CD14-positive monocyte (primary cell): ENCODE measurements around the gene RSF1. TPM values are rescaled to one million over a fixed set of nuclear protein-coding genes. Genes with fewer than 3 reads are reported as not detected.
A peak's percentile ranks its signal among the peaks of the same experiment; 100 is the strongest.

ENCODE experiments used
- DNase-seq, 3 donors: peaks; one replicate each; pipeline ENCODE4 v3.0.0-alpha.2; 2011 to 2022
- H2AFZ ChIP-seq: 2 replicates; pipeline ENCODE4 v1.6.0; 2012; ENCODE audit warnings: mild to moderate bottlenecking, low read depth, low read length, inconsistent platforms; ENCODE audit not compliant: insufficient read depth, poor library complexity, severe bottlenecking
- H3K27ac ChIP-seq, 2 donors: 1 replicate in 1 of 2; 2 replicates in 1 of 2; pipeline ENCODE4 v1.5.1; 2012 to 2013; ENCODE audit warnings: low read length in 2 of 2, control low read depth in 1 of 2, inconsistent platforms in 1 of 2, low read depth in 1 of 2, mild to moderate bottlenecking in 1 of 2
- H3K27me3 ChIP-seq, 2 donors: one replicate each; pipeline versions ENCODE4 v1.6.0 to v1.6.1; 2011 to 2013; ENCODE audit warnings: low read length in 2 of 2; ENCODE audit not compliant: control insufficient read depth in 2 of 2, insufficient read depth in 2 of 2
- H3K36me3 ChIP-seq, 2 donors: replicated peaks in 1 of 2; 1 replicate in 1 of 2; 2 replicates in 1 of 2; pipeline versions ENCODE4 v1.5.1 to v1.6.1; 2012 to 2013; ENCODE audit warnings: low read length in 2 of 2, control low read depth in 1 of 2, inconsistent platforms in 1 of 2, mild to moderate bottlenecking in 1 of 2; ENCODE audit not compliant: insufficient read depth in 2 of 2, control insufficient read depth in 1 of 2
- H3K4me1 ChIP-seq, 2 donors: 1 replicate in 1 of 2; 2 replicates in 1 of 2; pipeline versions ENCODE4 v1.5.1 to v1.6.1; 2012 to 2013; ENCODE audit warnings: low read length in 2 of 2, control low read depth in 1 of 2, inconsistent platforms in 1 of 2, mild to moderate bottlenecking in 1 of 2, moderate library complexity in 1 of 2; ENCODE audit not compliant: insufficient read depth in 2 of 2, control insufficient read depth in 1 of 2
- H3K4me2 ChIP-seq: replicated peaks from 2 replicates; pipeline ENCODE3; 2012; ENCODE audit warnings: low read length, moderate library complexity, mild to moderate bottlenecking; ENCODE audit not compliant: poor library complexity, severe bottlenecking; ENCODE audit errors: extremely low read depth
- H3K4me3 ChIP-seq, 3 experiments: fragments of 200-600 bp in 1 of 3; sonication (generic) in 1 of 3; replicated peaks in 1 of 3; 1 replicate in 2 of 3; 2 replicates in 1 of 3; pipeline ENCODE4 v1.5.1; 2011 to 2013; ENCODE audit warnings: low read length in 3 of 3, mild to moderate bottlenecking in 3 of 3, control low read depth in 2 of 3, low read depth in 2 of 3, inconsistent platforms in 1 of 3, moderate library complexity in 1 of 3
- H3K79me2 ChIP-seq: 2 replicates; pipeline ENCODE4 v1.6.0; 2012; ENCODE audit warnings: mild to moderate bottlenecking, control low read depth, inconsistent platforms, low read length, moderate library complexity; ENCODE audit not compliant: insufficient read depth
- H3K9ac ChIP-seq: 2 replicates; pipeline ENCODE4 v1.6.0; 2017; ENCODE audit warnings: low read length, mild to moderate bottlenecking; ENCODE audit not compliant: insufficient read depth, poor library complexity, severe bottlenecking
- H3K9me3 ChIP-seq, 2 donors: replicated peaks in 1 of 2; 1 replicate in 1 of 2; 2 replicates in 1 of 2; pipeline versions ENCODE4 v1.5.1 to v1.6.1; 2012 to 2013; ENCODE audit warnings: low read length in 2 of 2, control low read depth in 1 of 2; ENCODE audit not compliant: control insufficient read depth in 1 of 2, insufficient read depth in 1 of 2
- H4K20me1 ChIP-seq: 2 replicates; pipeline ENCODE4 v1.6.0; 2012; ENCODE audit warnings: mild to moderate bottlenecking, low read length, control low read depth, moderate library complexity; ENCODE audit not compliant: insufficient read depth
- H3K27ac Mint-ChIP-seq, 7 donors: one replicate each; pipeline ENCODE4 v1.8.0; 2020; ENCODE audit warnings: mild to moderate bottlenecking in 7 of 7, mixed read lengths in 7 of 7, moderate library complexity in 6 of 7, inconsistent platforms in 2 of 7
- H3K27me3 Mint-ChIP-seq, 3 donors: one replicate each; pipeline ENCODE4 v1.8.0; 2021 to 2022; ENCODE audit warnings: low read depth in 3 of 3, mild to moderate bottlenecking in 3 of 3, mixed read lengths in 3 of 3, moderate library complexity in 3 of 3, inconsistent platforms in 1 of 3
- H3K36me3 Mint-ChIP-seq, 2 donors: one replicate each; pipeline ENCODE4 v1.8.0; 2020; ENCODE audit warnings: mixed read lengths in 2 of 2, inconsistent platforms in 1 of 2, mild to moderate bottlenecking in 1 of 2
- H3K4me1 Mint-ChIP-seq: one replicate; pipeline ENCODE4 v1.8.0; 2020; ENCODE audit warnings: mild to moderate bottlenecking, mixed read lengths
- H3K4me3 Mint-ChIP-seq, 2 donors: one replicate each; pipeline ENCODE4 v1.8.0; 2020; ENCODE audit warnings: mild to moderate bottlenecking in 2 of 2, mixed read lengths in 2 of 2, moderate library complexity in 1 of 2
- H3K9me3 Mint-ChIP-seq, 7 donors: one replicate each; pipeline ENCODE4 v1.8.0; 2020 to 2022; ENCODE audit warnings: mixed read lengths in 7 of 7, mild to moderate bottlenecking in 6 of 7, moderate library complexity in 6 of 7, inconsistent platforms in 2 of 7
- WGBS: methylation state at CpG from one replicate; pipeline ENCODE4 v1.1.5; 2013; ENCODE audit warnings: missing lambda C conversion rate; ENCODE audit not compliant: insufficient coverage; 5-methylcytosine and 5-hydroxymethylcytosine counted together
- intact Hi-C, 2 donors: fragments of 100-400 bp; cut with micrococcal nuclease; formaldehyde crosslinking; loops; one replicate each; pipeline versions ENCODE4 v1.15.0 to v1.15.1; 2023
- polyA plus RNA-seq, 3 donors: library from polyadenylated mRNA; depleted of rRNA in 1 of 3; unstranded in 2 of 3; stranded (reverse) in 1 of 3; fragments of 300-500 nt in 2 of 3; fragments of >200 nt in 1 of 3; fragmentation: Illumina TruSeq in 2 of 3; gene quantifications; 1 replicate in 2 of 3; 2 replicates in 1 of 3; pipeline ENCODE4 v1.2.3, GENCODE V29; 2012 to 2021
- TF ChIP-seq, protein P1 (sequence below): fragments of 200-600 bp; IDR thresholded peaks from one replicate; pipeline ENCODE4 v1.8.0; 2022; ENCODE audit warnings: antibody characterized with exemption, mild to moderate bottlenecking

Gene RSF1
- polyA plus RNA-seq, 3 donors = 8.3 to 14.8 (median 9.2) TPM

DNA sequence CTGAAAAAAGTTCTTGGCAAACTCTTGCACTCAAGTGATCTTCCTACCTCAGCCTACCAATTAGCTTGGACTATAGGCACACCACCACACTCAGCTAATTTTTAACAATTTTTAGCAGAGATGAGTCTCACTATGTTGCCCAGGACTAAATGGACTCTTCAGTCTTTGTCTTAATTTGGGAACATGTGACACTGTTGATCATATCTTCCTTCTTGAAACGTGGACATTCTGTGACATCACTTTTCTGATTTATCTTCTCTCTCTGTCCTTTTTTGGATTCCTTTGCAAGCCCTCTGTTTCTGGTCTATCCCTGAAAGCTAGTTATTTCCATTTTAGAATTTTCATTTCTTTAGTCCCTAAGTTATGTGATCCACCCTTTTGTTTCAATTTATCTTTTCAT is 42.0 kb downstream of the RSF1 start:
- H4K20me1 ChIP-seq = peaks cover 90% of the 10 kb centered on the region
- Mint-ChIP-seq H3K9me3 (no peaks in the 10 kb centered on the region), H3K27me3 (peaks cover 0 to 4% (median 0%) of the 10 kb centered on the region in 3 donors), H3K27ac (peak overlapping the region in 4 of 7 donors; percentile 37 to 54 (median 49)), H3K4me3 (no peak overlapping the region), H3K4me1 (peaks cover 20% of the 10 kb centered on the region), H3K36me3 (peaks cover 4 to 8% of the 10 kb centered on the region in 2 donors)
- no peaks in the 10 kb centered on the region for H3K27me3 ChIP-seq
- peaks cover 89% of the 10 kb centered on the region for H3K79me2 ChIP-seq
- H3K4me1 ChIP-seq = peaks cover 4 to 12% of the 10 kb centered on the region in 2 donors
- no peak overlapping the region for H3K4me2 ChIP-seq
- WGBS = no CpG with 5 or more reads among the region's 1 CpG
- no peak overlapping the region for H3K27ac ChIP-seq
- H3K36me3 ChIP-seq = peaks cover 0 to 14% of the 10 kb centered on the region in 2 donors
- no peak overlapping the region for H3K4me3 ChIP-seq
- intact Hi-C loops = no loop called here
- no peak overlapping the region for H3K9ac ChIP-seq
- H2AFZ ChIP-seq = no peak overlapping the region
- TF ChIP-seq, protein P1, sequence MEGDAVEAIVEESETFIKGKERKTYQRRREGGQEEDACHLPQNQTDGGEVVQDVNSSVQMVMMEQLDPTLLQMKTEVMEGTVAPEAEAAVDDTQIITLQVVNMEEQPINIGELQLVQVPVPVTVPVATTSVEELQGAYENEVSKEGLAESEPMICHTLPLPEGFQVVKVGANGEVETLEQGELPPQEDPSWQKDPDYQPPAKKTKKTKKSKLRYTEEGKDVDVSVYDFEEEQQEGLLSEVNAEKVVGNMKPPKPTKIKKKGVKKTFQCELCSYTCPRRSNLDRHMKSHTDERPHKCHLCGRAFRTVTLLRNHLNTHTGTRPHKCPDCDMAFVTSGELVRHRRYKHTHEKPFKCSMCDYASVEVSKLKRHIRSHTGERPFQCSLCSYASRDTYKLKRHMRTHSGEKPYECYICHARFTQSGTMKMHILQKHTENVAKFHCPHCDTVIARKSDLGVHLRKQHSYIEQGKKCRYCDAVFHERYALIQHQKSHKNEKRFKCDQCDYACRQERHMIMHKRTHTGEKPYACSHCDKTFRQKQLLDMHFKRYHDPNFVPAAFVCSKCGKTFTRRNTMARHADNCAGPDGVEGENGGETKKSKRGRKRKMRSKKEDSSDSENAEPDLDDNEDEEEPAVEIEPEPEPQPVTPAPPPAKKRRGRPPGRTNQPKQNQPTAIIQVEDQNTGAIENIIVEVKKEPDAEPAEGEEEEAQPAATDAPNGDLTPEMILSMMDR = no peak
- no peaks in the 10 kb centered on the region for H3K9me3 ChIP-seq
- DNase-seq = no peak

GRCh38 chr11:77778118-77778517 is 42.4 kb downstream of the RSF1 start:
- Histone ChIP-seq H3K9me3 (no peaks in the 10 kb centered on the region), H2AFZ (no peak overlapping the region), H3K9ac (no peak overlapping the region), H3K4me3 (no peak overlapping the region), H3K4me2 (no peak overlapping the region), H3K27ac (no peak overlapping the region), H3K36me3 (peaks cover 0 to 14% of the 10 kb centered on the region in 2 donors), H4K20me1 (peaks cover 89% of the 10 kb centered on the region), H3K4me1 (peaks cover under 1 to 7% of the 10 kb centered on the region in 2 donors), H3K79me2 (peaks cover 89% of the 10 kb centered on the region), H3K27me3 (no peaks in the 10 kb centered on the region)
- Mint-ChIP-seq H3K36me3 (peaks cover 4 to 8% of the 10 kb centered on the region in 2 donors), H3K4me1 (peaks cover 17% of the 10 kb centered on the region), H3K27ac (peak overlapping the region in 1 of 7 donors; percentile 37), H3K4me3 (no peak overlapping the region), H3K9me3 (no peaks in the 10 kb centered on the region), H3K27me3 (peaks cover 0 to 4% (median 0%) of the 10 kb centered on the region in 3 donors)
- TF ChIP-seq, protein P1 = no peak
- WGBS = no CpG with 5 or more reads among the region's 1 CpG
- DNase-seq = no peak
- intact Hi-C loops = no loop called here
